GM19025 (cell line): ENCODE results near the gene HILPDA.
"Not testable (repeated sequence)": the region's sequence is repeated elsewhere in the genome, so short reads cannot be mapped to it uniquely, and the experiment has no call there.

Experiments used
- ATAC-seq: cut with Tn5 transposase; IDR thresholded peaks from one replicate; pipeline ENCODE4 v1.9.1; 2021; ENCODE audit warnings: mild to moderate bottlenecking, low read depth, moderate library complexity; ENCODE audit not compliant: unreplicated experiment

Gene HILPDA

DNA sequence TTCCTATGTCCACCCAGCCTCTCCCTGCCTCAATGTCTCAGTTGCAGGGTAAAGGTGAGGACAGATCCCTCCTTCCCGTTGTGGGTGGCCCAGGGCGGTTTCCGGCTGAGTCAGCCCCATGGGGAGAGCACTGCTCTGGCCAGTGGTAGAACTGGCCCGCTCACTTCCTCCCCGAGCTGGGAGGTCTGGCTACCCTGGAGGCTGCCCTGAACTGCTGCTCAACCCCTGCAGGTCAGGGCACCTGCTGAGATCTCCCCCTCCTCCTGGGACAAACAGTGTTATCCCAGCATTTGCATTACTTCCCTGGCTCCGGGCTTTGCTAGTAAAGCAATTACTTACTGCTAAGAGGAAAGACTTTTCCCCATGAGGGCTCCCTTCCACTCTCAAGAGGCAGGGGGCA is 24.5 kb upstream of the HILPDA start:
- no peak for ATAC-seq

DNA sequence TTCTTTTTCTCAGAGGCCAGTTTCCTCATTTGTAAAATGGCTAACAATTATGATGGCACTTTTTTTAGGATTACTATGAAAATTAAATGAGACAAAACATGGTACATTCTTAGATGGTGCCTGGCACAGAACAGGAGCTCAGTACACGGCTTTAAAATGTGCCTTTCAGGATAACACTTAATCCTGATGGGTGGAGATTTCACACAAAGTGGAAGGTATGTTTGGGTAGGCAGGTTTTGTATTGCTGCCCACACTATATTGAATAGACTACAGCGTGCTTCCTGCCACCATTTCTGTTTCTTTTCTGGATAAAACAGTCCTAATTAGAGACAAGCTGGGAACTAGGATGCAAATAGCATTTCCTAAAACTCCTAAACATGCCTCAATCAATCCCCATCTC is 23.9 kb upstream of the HILPDA start:
- ATAC-seq = no peak

DNA sequence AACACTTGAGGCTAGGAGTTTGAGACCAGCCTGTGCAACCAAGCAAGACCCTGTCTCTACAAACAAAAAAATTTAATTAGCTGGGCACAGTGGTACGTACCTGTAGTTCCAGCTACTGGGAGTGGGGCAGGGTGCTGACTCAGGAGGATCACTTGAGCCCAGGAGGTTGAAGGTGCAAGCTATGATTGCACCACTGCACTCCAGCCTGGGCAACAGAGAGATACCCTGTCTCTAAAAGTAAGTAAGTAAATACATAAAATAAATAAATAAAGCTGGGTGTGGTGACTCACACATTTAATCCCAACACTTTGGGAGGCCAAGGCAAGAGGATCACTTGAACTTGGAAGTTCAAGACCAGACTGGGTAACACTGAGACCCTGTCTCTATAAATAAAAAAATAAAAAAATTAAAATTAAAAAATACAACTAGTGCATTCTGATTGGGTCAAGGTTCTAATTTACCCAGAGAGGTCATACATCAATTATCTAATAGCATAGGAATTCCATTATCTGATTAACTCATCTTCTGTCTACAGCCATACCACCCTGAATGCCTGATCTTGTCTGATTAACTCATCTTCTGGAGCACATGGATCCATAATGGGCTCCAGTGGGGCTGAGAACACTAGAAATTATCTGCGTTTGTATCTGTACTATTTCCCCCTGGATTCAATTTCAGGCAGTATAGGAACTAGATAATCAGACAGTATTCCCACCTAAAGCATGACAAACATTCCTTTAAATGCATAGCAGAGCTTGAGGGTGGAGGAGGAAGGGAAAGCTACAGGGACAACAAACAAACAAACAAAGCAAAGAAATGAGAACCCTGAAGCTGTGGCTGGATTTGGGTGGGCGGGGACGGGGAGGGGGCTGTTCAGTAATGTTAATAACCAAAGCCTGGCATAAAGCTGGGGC is 21.0 kb upstream of the HILPDA start:
- no peak for ATAC-seq

DNA sequence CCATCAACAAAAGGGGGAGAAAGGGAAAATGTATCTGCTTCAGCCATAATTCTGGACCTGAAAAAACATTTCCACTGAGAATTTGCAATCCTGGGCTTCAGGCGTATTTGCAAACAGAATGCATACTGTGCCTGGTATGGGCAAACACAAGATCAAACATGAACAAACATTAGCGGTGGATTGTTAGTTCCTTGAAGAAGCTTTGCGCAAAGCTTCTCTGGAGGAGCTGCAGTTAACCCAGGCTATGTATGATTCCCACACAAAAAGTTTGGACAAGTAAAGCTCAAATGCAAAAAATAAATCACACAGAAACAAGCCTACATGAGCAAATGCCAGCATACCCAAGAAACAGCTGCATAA is 20.4 kb upstream of the HILPDA start:
- no peak for ATAC-seq

DNA sequence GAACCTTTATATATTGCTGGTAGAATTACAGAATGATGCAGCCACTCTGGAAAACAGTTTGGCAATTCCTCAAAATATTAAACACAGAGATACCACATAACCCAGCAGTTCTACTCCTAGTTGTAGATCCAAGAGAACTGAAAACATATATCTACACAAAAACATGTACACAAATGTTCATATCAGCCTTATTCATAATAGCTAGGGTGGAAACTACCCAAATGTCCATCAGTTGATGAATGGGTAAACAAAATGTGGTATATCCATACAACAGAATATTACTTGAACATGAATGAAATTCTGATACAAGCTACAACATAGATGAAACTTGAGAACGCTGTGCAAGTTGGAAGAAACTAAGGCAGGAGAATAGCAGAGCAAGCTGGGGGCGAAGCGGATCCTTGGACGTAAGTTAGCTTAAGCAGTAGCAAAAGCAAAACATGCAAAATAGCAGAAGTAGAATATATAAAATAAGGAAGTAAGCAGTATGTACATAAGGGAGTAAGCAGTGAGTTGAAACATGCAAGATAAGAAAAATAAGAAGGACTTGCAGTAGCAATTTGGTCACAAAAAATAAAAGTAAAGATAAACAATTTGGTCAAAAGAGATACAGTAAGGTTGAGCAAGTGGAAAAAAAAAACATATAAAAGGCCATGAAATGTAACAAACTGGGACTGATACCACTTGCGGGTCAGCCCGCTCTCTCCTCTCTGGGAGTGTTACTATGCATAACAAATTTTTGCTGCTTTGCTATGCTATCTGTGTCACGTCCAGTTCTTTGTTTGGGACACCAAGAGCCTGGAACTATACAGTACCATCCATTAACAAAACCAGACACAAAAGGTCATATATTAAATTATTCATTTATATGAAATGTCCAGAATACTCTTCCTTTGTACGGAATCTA is 18.0 kb upstream of the HILPDA start:
- no peak for ATAC-seq

DNA sequence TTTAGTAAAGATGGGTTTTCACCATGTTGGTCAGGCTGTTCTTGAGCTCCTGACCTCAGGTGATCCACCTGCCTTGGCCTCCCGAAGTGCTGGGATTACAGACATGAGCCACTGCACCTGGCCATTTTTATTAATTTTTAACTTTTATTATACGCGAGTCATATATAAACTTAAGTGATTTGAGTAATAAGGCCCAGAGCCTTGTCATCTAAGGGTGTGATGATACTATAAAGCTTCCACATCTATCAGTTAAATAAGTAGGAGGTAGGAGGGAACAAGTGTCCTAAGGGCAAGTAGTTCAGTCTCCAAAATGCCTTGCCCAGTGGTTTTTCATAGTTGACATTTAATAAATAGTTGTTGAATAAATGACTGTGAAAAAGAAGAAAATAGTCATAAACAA is 13.3 kb upstream of the HILPDA start:
- ATAC-seq = no peak

DNA sequence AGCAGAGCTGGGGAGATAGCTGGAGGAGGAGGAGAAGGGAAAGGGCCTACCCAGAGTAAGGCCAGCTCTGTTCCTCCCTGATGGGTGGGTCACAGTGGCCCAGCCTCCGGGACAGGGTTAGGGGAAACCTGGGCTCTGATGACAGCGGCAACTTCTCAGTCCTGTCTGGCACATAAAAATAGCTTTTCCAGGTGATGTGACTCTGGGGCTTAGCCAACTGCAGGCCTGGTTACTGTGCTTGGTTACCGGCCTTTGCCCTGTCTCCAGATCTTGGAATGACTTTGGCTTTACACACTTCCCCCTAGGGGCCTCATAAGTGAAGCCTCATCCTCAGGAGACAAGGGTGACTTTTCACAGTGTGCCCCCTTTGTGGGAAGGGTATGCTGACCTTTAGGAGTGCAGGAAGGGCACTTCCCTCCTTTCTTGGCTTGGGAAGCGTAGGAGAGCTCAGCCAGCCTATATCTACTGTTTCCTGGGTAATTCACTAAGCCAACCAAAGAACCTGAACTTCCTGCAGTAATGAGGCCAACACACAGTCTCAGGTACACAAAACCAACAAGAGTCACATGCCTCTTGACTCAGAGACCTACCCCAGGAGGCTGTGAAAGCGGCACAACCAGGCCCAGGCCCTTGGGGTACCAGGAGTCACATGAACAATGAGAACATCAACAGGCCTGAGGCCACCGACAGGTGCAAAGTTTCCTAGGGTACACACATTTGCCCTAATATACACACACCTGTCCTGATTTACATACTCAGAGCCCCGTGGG is 11.7 kb upstream of the HILPDA start:
- no peak for ATAC-seq

DNA sequence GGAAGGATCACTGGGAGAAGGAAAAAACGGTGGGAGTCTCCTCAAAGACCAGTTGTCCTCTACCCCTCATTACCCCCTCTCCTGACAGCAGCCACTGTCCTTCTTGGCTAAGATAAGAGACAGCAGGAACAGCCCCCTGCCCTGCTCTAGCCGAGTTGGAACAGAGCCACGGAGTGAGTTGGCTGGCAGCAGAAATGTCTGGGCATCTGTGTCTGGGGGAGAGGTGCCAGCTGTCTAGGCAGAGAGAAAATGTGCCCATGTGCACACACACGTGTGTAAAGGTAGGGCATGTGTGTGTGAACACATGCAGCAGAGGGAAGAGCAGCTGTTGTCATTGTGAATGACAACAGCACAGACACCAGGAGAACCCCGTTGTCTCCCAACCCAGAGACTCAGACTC is 9.4 kb upstream of the HILPDA start:
- ATAC-seq = no peak

DNA sequence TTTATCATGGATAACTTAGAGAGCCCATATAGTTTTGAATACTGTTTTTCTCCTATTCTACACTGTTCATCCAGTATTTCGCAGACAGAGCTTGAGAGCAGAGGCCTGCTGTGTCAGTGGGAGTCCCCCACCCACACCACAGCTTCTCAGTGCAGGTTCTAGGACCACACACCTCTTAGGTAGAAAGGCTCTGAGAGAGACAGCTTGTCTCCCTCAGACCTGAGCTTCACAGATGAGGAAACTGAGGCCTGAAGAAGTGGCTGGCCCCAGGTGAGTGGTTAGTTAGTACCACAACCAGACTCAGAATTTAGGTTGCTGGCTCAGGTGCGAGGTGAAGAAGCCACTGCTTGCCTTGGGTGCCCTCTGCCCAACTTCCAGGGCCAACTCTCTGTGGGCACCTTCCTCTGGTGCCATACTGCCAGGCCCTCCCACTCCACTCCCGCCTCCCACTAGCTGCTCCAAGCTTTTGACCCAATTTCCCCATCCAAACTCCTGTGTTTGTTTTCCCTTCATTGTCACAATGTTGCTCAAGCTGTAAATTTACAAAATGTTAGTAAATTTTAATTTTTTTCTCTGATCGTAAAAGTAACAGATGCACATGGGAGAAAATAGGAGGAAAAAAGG is 7.6 kb upstream of the HILPDA start:
- no peak for ATAC-seq

DNA sequence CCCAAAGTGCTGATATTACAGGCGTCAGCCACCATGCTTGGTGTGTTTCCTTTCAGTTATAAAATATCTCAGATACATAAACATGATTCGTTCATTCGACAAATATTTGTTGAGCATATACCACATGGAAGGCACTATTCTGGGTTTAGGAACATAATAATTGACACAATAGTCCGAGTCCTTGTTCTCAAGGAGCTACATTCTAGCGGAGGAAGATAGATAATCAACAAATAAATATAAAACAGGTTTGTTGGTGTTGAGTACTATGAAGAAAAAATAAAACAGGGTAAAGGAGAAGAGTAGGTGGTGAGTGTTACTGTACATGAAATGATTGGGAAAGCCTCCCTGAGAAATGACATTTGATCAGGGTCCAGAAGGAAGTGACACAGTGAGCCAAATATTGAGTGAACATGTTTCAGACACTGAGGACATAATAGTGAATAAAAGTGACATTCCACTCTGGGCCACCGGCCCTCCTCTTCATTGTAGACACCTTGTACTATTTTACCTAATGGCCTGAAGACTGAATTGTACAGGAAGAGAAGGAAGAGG is 6.9 kb upstream of the HILPDA start:
- ATAC-seq = no peak

DNA sequence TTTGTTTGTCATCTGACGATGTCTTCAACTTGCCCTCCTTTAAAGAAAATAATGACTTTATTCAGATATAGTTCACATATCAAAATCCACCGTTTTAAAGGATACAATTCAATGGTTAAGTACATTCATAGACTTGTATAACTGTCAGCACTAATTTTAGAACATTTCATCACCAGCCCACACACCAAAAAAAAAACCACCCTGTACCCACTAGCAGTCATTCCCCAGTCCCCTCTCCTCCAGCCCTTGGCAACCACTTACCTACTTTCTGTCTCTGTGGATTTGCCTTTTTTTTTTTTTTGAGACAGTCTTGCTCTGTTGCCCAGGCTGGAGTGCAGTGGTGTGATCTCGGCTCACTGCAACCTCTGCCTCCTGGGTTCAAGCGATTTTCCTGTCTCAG is 5.3 kb upstream of the HILPDA start:
- no peak for ATAC-seq

DNA sequence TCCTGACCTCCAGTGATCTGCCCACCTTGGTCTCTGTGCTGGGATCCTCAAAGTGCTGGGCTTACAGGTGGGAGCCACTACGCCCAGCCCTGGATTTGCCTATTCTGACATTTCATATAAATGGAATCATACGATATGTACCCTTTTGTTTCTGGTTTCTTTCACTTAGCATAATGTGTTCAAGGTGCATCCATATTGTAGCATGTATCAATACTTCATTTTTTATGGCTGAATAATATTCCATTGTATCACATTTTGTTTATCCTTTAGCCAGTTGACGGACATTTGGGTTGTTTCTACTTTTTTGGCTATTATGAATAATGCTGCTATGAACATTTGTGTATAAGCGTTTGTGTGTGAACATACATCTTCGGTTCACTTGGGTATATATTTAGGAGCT is 4.8 kb upstream of the HILPDA start:
- no peak for ATAC-seq

DNA sequence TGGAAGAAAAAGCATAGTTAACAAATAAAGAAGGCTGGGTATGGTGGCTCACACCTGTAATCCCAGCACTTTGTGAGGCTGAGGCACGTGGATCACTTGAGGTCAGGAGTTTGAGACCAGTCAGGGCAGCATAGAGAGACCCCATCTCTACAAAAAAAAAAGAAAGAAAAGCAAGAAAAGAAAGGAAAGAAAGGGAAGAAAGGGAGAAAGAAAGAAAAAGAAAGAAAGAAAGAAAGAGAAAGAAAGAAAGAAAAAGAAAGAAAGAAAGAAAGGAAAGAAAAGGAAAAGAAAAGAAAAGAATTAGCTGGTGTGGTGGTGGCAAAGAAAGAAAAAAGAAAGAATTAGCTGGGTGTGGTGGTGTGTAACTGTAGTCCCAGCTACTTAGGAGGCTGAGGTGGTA is 3.1 kb upstream of the HILPDA start:
- ATAC-seq = no peak

DNA sequence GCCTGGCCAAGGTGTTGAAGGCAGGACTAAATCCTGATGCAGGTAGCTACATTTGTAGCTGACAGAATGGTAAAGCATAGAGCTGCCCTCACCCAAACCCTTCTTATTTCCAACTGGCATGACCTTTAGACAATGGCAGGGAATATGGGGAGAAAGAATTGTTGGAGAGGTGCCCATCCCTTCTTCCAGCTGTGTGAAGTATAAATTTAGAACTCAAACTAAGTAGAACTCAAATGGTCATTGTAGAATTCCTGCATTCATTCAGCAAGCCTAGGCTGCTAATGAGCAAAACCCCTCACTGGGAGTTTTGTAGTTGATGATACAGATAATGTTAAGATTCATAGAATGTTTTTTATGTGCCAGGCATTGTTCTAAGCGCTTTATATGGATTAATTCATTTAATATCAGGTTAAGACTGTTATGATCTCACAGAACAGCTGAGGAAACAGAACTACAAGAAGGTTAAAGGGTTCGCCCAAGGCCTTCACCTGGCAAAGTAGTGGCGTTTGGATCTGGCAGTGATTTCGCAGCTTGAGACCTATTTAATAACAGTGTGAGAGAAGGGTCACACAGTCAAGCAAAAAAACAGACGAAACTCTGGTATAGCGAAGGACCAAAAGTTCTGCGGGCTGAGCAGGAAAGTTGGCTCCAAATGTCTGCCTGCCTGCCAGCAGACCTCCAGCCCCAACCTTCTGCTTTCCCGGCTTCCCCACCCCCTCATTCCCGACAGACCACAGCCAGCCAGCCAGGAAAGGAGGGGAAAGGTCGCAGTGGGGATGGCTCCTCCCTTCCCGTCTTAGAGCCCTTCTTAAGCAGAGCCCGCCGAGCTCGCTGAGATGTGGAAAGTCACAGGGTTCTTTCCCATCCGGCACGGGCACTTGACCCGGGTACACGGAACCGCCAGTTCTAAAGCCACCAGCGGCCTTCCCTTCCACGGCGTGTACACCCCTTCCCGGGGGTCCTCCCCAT is 1.6 kb upstream of the HILPDA start:
- ATAC-seq = no peak

DNA sequence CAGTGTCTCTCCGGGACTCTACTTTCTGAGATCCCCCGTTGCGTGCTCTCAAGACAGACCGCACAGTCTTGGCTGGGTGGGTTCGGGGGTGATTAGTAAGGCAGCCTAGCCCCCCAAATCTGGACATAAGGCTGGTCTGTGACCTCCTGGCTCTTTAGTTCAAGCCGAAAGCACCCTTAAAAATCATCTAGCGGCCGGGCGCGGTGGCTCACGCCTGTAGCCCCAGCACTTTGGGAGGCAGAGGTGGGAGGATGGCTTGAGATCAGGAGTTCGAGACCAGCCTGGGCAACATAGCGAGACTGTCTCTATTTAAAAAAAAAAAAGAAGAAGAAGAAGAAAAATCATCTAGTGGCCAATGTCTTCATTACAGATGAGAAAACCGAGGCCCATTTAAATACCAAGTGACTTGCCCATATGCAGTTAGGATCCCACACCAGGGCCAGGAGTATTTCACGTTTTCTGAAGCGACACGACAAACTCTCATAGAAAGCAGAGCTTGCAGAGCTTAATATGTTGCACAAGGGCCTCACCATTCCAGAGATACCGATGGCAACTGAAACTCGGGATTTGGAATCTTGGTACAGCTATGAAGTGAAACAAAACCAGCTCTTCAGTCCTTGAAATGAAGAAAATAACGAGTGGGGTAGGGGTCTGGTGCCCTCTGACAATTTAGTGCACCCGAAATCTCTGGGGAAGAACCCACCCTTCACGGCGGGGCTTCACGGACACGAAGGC is 703 bp upstream of the HILPDA start:
- ATAC-seq = no peak

DNA sequence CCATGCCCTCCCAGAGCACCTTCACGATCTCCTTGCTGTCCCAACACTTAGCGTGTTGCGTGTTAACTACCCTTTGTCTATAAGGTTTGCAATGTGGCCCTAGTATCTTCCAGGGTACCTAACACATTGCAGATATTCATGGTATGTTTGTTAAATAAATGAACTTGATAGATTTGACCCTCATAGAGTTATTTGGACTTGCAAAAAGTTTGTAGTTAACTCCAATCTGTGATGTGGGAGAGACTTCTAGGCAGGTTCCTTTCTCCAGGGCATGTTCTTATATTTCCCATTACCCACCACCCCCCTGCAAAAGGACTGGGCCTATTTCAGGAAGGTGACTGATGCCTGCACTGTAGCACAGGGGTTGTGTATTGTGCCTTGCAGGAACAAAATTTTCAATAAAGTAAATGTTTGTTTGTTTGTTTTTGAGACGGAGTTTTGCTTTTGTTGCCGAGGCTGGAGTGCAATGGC is 612 bp downstream of the HILPDA start:
- ATAC-seq = peak; percentile 16

DNA sequence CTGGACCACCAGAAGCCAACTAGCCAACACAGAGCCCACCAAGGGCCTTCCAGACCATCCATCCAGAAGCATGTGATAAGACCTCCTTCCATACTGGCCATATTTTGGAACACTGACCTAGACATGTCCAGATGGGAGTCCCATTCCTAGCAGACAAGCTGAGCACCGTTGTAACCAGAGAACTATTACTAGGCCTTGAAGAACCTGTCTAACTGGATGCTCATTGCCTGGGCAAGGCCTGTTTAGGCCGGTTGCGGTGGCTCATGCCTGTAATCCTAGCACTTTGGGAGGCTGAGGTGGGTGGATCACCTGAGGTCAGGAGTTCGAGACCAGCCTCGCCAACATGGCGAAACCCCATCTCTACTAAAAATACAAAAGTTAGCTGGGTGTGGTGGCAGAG is 1.7 kb downstream of the HILPDA start:
- ATAC-seq = not testable (repeated sequence)

DNA sequence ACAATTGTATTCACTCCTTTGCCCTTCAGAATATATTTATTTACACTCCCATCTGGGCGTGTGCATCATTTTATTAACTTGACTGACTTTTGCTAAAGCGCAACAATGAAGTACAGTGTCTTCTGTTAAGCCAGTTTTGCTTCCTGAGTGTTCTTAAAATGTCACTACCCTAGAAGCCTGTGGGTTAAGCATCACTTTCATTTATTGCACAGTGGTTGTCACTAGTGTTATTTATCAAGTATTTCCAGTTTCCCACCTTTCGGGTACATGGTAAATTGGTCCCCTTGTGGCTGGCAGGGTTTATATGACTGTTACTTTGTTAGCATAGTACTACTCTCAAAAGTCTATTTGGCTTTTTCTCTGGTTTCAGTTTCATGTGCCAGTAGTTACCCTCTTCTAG is 3.3 kb downstream of the HILPDA start:
- no peak for ATAC-seq
